AG04450 (cell line): ENCODE results near the gene IQGAP3. TPM values are rescaled to one million over a fixed set of nuclear protein-coding genes. Genes with fewer than 3 reads are reported as not detected.

ENCODE experiments used
- CTCF ChIA-PET: fragments of 300-600, 350-600 bp; formaldehyde crosslinking; extraction: SDS; loops from one replicate; lab custom pipeline; 2022; ENCODE audit warnings: antibody characterized with exemption, inconsistent platforms; lab: Charles Lee
- POLR2A ChIA-PET: fragments of 350-600 bp; formaldehyde crosslinking; extraction: SDS; loops from one replicate; lab custom pipeline; 2021; ENCODE audit warnings: antibody characterized with exemption, inconsistent platforms; lab: Yijun Ruan, JAX
- DNase-seq: peaks from one replicate; pipeline ENCODE4 v3.0.0-alpha.2; 2011; ENCODE audit warnings: low read depth, low spot score
- H3K27ac ChIP-seq: one replicate; pipeline ENCODE4 v1.5.1; 2012; ENCODE audit warnings: low read depth, low read length, control low read depth
- H3K27me3 ChIP-seq: one replicate; pipeline ENCODE4 v1.6.0; 2012; ENCODE audit warnings: low read length; ENCODE audit not compliant: control insufficient read depth, insufficient read depth
- H3K4me3 ChIP-seq: 2 replicates; pipeline ENCODE4 v1.5.1; 2011; ENCODE audit warnings: mild to moderate bottlenecking, low read depth, low read length, control low read depth
- H3K9me3 ChIP-seq: 2 replicates; pipeline ENCODE4 v1.5.1; 2012; ENCODE audit warnings: low read length; ENCODE audit not compliant: control insufficient read depth, insufficient read depth
- polyA plus RNA-seq: library from polyadenylated mRNA; depleted of rRNA; stranded (reverse); fragments of >200 nt; gene quantifications from 2 replicates; pipeline ENCODE4 v1.2.3, GENCODE V29; 2011
- TF ChIP-seq, protein P1 (sequence below): IDR thresholded peaks from 2 replicates; pipeline ENCODE4 v1.5.1; 2011; ENCODE audit warnings: low read depth, low read length, control low read depth, inconsistent platforms

The IQGAP3 gene
- polyA plus RNA-seq, 1 experiment = 6.3 TPM

- no peak overlapping the region for H3K4me3 ChIP-seq
- no peak for DNase-seq
- CTCF ChIA-PET = no interaction called here
- POLR2A ChIA-PET = interaction anchor here (0.8 kb wide), 1 partner anchor 15 kb away, joined by 3 read pairs; the partner anchor contains the start of gene MEF2D
- TF ChIP-seq, protein P1, sequence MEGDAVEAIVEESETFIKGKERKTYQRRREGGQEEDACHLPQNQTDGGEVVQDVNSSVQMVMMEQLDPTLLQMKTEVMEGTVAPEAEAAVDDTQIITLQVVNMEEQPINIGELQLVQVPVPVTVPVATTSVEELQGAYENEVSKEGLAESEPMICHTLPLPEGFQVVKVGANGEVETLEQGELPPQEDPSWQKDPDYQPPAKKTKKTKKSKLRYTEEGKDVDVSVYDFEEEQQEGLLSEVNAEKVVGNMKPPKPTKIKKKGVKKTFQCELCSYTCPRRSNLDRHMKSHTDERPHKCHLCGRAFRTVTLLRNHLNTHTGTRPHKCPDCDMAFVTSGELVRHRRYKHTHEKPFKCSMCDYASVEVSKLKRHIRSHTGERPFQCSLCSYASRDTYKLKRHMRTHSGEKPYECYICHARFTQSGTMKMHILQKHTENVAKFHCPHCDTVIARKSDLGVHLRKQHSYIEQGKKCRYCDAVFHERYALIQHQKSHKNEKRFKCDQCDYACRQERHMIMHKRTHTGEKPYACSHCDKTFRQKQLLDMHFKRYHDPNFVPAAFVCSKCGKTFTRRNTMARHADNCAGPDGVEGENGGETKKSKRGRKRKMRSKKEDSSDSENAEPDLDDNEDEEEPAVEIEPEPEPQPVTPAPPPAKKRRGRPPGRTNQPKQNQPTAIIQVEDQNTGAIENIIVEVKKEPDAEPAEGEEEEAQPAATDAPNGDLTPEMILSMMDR = no peak
- no peaks in the 10 kb centered on the region for H3K27me3 ChIP-seq
- H3K9me3 ChIP-seq = no peaks in the 10 kb centered on the region
- no peak overlapping the region for H3K27ac ChIP-seq
Observed at GRCh38 chr1:156485984-156486383, 86.4 kb downstream of the IQGAP3 start.

GRCh38 chr1:156484480-156485058 is 87.8 kb downstream of the IQGAP3 start:
- ChIA-PET POLR2A (no interaction called here), CTCF (interaction anchor here (0.7 to 1.3 kb wide), 3 partner anchors 27 to 99 kb away, joined by 3 to 7 read pairs (median 3); no protein-coding TSS in a partner anchor)
- DNase-seq = no peak
- no peaks in the 10 kb centered on the region for H3K27me3 ChIP-seq
- TF ChIP-seq, protein P1 = no peak
- no peaks in the 10 kb centered on the region for H3K9me3 ChIP-seq
- H3K27ac ChIP-seq = no peak overlapping the region
- no peak overlapping the region for H3K4me3 ChIP-seq

DNA sequence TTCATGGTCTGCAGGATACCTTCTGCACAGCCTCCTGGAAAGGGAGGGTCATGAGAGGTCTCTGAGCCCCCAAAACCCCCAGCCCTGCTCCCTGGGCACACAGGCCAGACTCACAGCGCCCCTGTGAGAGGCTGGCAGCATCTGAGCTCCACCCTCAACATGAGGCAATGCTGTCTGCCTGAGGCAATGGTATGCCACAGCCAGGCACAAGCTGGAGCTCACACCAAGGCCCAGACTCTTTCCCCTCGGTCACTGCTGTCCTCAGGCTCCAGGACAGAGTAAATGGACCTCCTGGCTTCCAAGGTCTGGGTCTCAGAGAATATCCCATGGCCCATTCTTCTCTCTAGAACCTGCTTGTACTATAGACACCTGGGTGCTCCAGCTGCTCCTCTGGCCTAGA is 89.0 kb downstream of the IQGAP3 start:
- H3K4me3 ChIP-seq = no peak overlapping the region
- TF ChIP-seq, protein P1 = no peak
- H3K27ac ChIP-seq = no peak overlapping the region
- POLR2A ChIA-PET = interaction anchor here (0.6 kb wide), 2 partner anchors 86 to 108 kb away, joined by 3 to 5 read pairs; partner anchors contain the start of gene NAXE
- DNase-seq = no peak
- H3K27me3 ChIP-seq = no peaks in the 10 kb centered on the region
- no peaks in the 10 kb centered on the region for H3K9me3 ChIP-seq
- CTCF ChIA-PET = interaction anchor here (0.6 to 1.1 kb wide), 2 partner anchors 98 to 1485 kb away, joined by 3 to 6 read pairs; no protein-coding TSS in a partner anchor

GRCh38 chr1:156482276-156482675 is 90.1 kb downstream of the IQGAP3 start:
- Histone ChIP-seq H3K9me3 (no peaks in the 10 kb centered on the region), H3K27me3 (no peaks in the 10 kb centered on the region), H3K4me3 (no peak overlapping the region), H3K27ac (no peak overlapping the region)
- no peak for DNase-seq
- POLR2A ChIA-PET = no interaction called here
- CTCF ChIA-PET = interaction anchor here (3.0 kb wide), 1 partner anchor 14 kb away, joined by 16 read pairs; no protein-coding TSS in a partner anchor
- TF ChIP-seq, protein P1 = no peak

DNA sequence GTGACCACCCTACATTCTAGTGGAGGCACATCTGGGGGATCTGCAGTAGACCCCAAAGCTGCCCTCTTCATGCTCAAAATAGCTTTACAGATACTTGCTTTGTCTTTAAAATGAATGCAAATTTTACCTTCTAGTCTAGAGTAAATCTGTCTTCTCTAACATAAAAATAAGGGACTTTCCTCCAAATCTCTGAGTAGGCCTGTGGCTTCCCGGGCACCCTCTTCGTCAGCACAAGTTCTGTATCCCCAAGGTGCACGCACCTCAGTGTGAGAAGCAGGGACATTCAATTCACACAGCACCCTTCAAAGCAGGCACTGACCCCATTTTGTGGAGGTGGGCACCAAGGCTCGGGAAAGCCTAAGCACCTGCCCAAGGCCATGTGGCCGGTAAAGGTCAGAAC is 90.8 kb downstream of the IQGAP3 start:
- no peak overlapping the region for H3K4me3 ChIP-seq
- CTCF ChIA-PET = interaction anchor here (0.9 to 3.0 kb wide), 12 partner anchors 8 to 133 kb away, joined by 3 to 22 read pairs (median 6); partner anchors contain the start of gene MEF2D
- TF ChIP-seq, protein P1 = no peak
- POLR2A ChIA-PET = no interaction called here
- H3K27ac ChIP-seq = no peak overlapping the region
- no peaks in the 10 kb centered on the region for H3K27me3 ChIP-seq
- no peaks in the 10 kb centered on the region for H3K9me3 ChIP-seq
- DNase-seq = no peak
